Heart left ventricle (tissue), 16 donors: ENCODE measurements around the gene SH3GL3. TPM values are rescaled to one million over a fixed set of nuclear protein-coding genes. Genes with fewer than 3 reads are reported as not detected.

Source experiments
- ATAC-seq, 4 donors: fragments of 200-7000 bp; cut with Tn5 transposase; one replicate each; pipeline ENCODE4 v1.9.1; 2020 to 2022; ENCODE audit warnings: moderate library complexity in 4 of 4, mild to moderate bottlenecking in 3 of 4, moderate number of reproducible peaks in 1 of 4
- DNase-seq, 5 donors: peaks; one replicate each; pipeline ENCODE4 v3.0.0-alpha.2; 2020
- H3K27ac ChIP-seq, 12 donors: fragments of 200-600 bp; sonication (generic) in 4 of 12; one replicate each; pipeline versions ENCODE4 v1.5.0 to v1.8.0; 2016 to 2022; ENCODE audit warnings: mild to moderate bottlenecking in 2 of 12
- H3K27me3 ChIP-seq, 9 donors: fragments of 200-600 bp; sonication (generic) in 2 of 9; one replicate each; pipeline versions ENCODE4 v1.5.1 to v1.8.0; 2016 to 2022; ENCODE audit warnings: mild to moderate bottlenecking in 3 of 9
- H3K36me3 ChIP-seq, 9 donors: fragments of 200-600 bp; sonication (generic) in 2 of 9; one replicate each; pipeline versions ENCODE4 v1.5.0 to v1.8.0; 2018 to 2022; ENCODE audit warnings: mild to moderate bottlenecking in 2 of 9
- H3K4me1 ChIP-seq, 12 donors: fragments of 200-600 bp; sonication (generic) in 4 of 12; one replicate each; pipeline versions ENCODE4 v1.5.0 to v1.8.0; 2016 to 2022; ENCODE audit warnings: mild to moderate bottlenecking in 3 of 12
- H3K4me3 ChIP-seq, 12 donors: fragments of 200-600 bp; sonication (generic) in 4 of 12; one replicate each; pipeline versions ENCODE4 v1.5.0 to v1.8.0; 2017 to 2022; ENCODE audit warnings: mild to moderate bottlenecking in 9 of 12, moderate library complexity in 4 of 12
- H3K9me3 ChIP-seq, 12 donors: fragments of 200-600 bp; sonication (generic) in 4 of 12; one replicate each; pipeline versions ENCODE4 v1.5.0 to v1.8.0; 2016 to 2022; ENCODE audit warnings: mild to moderate bottlenecking in 1 of 12
- CTCF ChIP-seq, 12 donors: fragments of 200-600 bp; sonication (generic) in 4 of 12; IDR thresholded peaks; one replicate each; pipeline versions ENCODE4 v1.5.0 to v1.8.0; 2018 to 2022; ENCODE audit warnings: antibody characterized with exemption in 12 of 12, mild to moderate bottlenecking in 5 of 12
- POLR2A ChIP-seq, 2 donors: fragments of 450-650 bp; IDR thresholded peaks; one replicate each; pipeline ENCODE4 v1.6.1; 2017; ENCODE audit warnings: antibody characterized with exemption in 2 of 2, mild to moderate bottlenecking in 2 of 2, moderate library complexity in 2 of 2
- WGBS, 4 donors: extraction: QIAGEN DNeasy Blood & Tissue Kit in 2 of 4; methylation state at CpG; one replicate each; pipeline versions ENCODE4 v1.1.5 to v1.1.7; 2013 to 2018; 5-methylcytosine and 5-hydroxymethylcytosine counted together
- intact Hi-C, 10 donors: fragments of 100-400 bp; cut with DNase I; formaldehyde crosslinking; loops; one replicate each; pipeline versions ENCODE4 v1.11.1 to v1.14.2; 2022
- polyA plus RNA-seq, 2 donors: library from polyadenylated mRNA; stranded (reverse); fragments of 200-250 nt; gene quantifications; one replicate each; pipeline ENCODE4 v1.2.3, GENCODE V29; 2013
- total RNA-seq, 9 donors: library from RNA; depleted of rRNA in 2 of 9; stranded (reverse); fragments of >200 nt in 2 of 9; fragmentation: NEBNext Ultra II Directional in 3 of 9; extraction: Animal tissue kit (Norgen Biotek cat#: 25700) in 3 of 9; gene quantifications; one replicate each; pipeline versions ENCODE4 v1.1.0 to v1.2.4, GENCODE V29; 2016 to 2023
- donor health status: ischemic (EF 13 %, LVEDD 7.1; RV severe dilation, severe dysfunction).
- donor health status: healthy with polysubstance abuse.
- donor health status: DM: no; HTN: yes; CAD: no.
- donor health status: DM: no; HTN: no; CAD: no.
- donor health status: ischemic (EF 25% LVEDD 6.9; RV normal size, moderate dysfunction).
- donor health status: ischemic (EF 25% LVEDD 5.7; RV mildly dilated, moderate dysfunction).
- donor health status: healthy.
- donor health status: DM: yes; HTN: yes; CAD: no.
- donor health status: ischemic (EF 35%, LVEDD 5.7; RV mildly dilated, moderate dysfunction).
- donor health status: nonischemic (EF 11% LVEDD 7.7; RV severe dilation, severe dysfunction).
- donor health status: DM: yes; HTN: yes; CAD: no.
- donor health status: PGD.
- donor health status: ischemic (EF 29% LVEDD 5.4; RV normal size, mild dysfunction).
- donor health status: nonischemic (EF 23%, LVEDD 6.1; RV moderate dilation, normal function).

SH3GL3 gene
- total and polyA plus RNA-seq, 11 donors = 0.91 TPM; not detected in 10

- TF ChIP-seq POLR2A (IDR thresholded peaks at IDR 0.05) = no peak
- TF ChIP-seq CTCF (IDR thresholded peaks at IDR 0.05) = no peak
- Histone ChIP-seq H3K27ac (no peak overlapping the region), H3K4me3 (no peak overlapping the region), H3K9me3 (peaks cover 0 to 28% (median 0%) of the 10 kb centered on the region in 12 donors), H3K4me1 (no peaks in the 10 kb centered on the region), H3K27me3 (no peaks in the 10 kb centered on the region), H3K36me3 (no peaks in the 10 kb centered on the region)
- DNase-seq (no peak), ATAC-seq (no peak)
- WGBS, 4 donors = 79 to 89% (median 86%) methylated on average over 4 of the region's 4 CpGs
- intact Hi-C loops = no loop called here
Observed at GRCh38 chr15:83547168-83547567, 100.0 kb downstream of the SH3GL3 start.

- DNase-seq = no peak
- Histone ChIP-seq H3K4me1 (no peaks in the 10 kb centered on the region), H3K36me3 (no peaks in the 10 kb centered on the region), H3K9me3 (peaks cover 0 to 11% (median 0%) of the 10 kb centered on the region in 12 donors), H3K4me3 (no peak overlapping the region), H3K27me3 (peaks cover 0 to 9% (median 0%) of the 10 kb centered on the region in 9 donors), H3K27ac (no peak overlapping the region)
- ATAC-seq = no peak
- intact Hi-C loops = loop anchor here in 1 of 10 donors (5.0 kb wide), 1 partner anchor 292 kb away; no protein-coding TSS in a partner anchor
- 46 to 63% (median 49%) methylated on average over 1 of the region's 1 CpG for WGBS, 4 donors
- TF ChIP-seq CTCF (IDR thresholded peaks at IDR 0.05) = no peak
- TF ChIP-seq POLR2A (IDR thresholded peaks at IDR 0.05) = no peak
Observed at GRCh38 chr15:83549623-83550022, 102.5 kb downstream of the SH3GL3 start.

GRCh38 chr15:83554558-83554957 lies 107.4 kb downstream of the SH3GL3 start:
- DNase-seq (no peak), ATAC-seq (no peak)
- Histone ChIP-seq H3K9me3 (no peaks in the 10 kb centered on the region), H3K4me1 (no peaks in the 10 kb centered on the region), H3K27me3 (peaks cover 0 to 9% (median 0%) of the 10 kb centered on the region in 9 donors), H3K27ac (no peak overlapping the region), H3K36me3 (no peaks in the 10 kb centered on the region), H3K4me3 (no peak overlapping the region)
- intact Hi-C loops = loop anchor here in 1 of 10 donors (5.0 kb wide), 1 partner anchor 297 kb away; no protein-coding TSS in a partner anchor
- 90 to 94% (median 93%) methylated on average over 5 of the region's 5 CpGs for WGBS, 4 donors
- no peak for TF ChIP-seq CTCF (IDR thresholded peaks at IDR 0.05)
- no peak for TF ChIP-seq POLR2A (IDR thresholded peaks at IDR 0.05)

- H3K4me1 ChIP-seq = no peaks in the 10 kb centered on the region
- no peak overlapping the region for H3K4me3 ChIP-seq
- no peaks in the 10 kb centered on the region for H3K36me3 ChIP-seq
- DNase-seq = no peak
- peaks cover 0 to 12% (median 0%) of the 10 kb centered on the region in 9 donors for H3K27me3 ChIP-seq
- H3K27ac ChIP-seq = no peak overlapping the region
- no peaks in the 10 kb centered on the region for H3K9me3 ChIP-seq
- WGBS, 4 donors = 82 to 89% (median 85%) methylated on average over 2 of the region's 2 CpGs
- TF ChIP-seq CTCF (IDR thresholded peaks at IDR 0.05) (no peak), POLR2A (IDR thresholded peaks at IDR 0.05) (no peak)
- no peak for ATAC-seq
- intact Hi-C loops = loop anchor here in 3 of 10 donors (5.0 kb wide), 3 partner anchors 113 to 308 kb away; no protein-coding TSS in a partner anchor
Observed at GRCh38 chr15:83555383-83555782, 108.2 kb downstream of the SH3GL3 start.
